Measurements from ENCODE around the gene ANG. TPM values are rescaled to one million over a fixed set of nuclear protein-coding genes. Genes with fewer than 3 reads are reported as not detected.

Gene ANG
- total RNA-seq, 1 experiment from 2014 or later: 3.2 TPM

DNA sequence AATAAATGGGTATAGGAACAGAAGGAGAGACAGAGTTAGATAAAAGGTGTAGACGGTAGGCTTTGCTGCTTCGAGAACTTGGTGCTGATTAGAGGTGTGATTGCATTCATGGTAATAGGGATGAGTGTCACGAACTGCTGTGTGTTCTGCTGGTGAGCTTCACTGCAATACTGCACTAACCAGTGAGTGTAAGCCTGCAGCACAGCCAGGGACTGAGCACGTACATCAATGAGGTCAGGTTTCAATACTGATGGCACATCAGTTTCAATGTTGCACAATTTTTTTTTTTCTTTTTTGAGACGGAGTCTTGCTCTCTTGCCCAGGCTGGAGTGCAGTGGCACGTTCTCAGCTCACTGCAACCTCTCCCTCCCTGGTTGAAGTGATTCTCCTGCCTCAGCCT lies 32.2 kb downstream of the ANG start:
- no peak overlapping the region for H4K5ac ChIP-seq (ENCODE audit: insufficient read length, low read depth, low read length)
- TF ChIP-seq, protein P1, sequence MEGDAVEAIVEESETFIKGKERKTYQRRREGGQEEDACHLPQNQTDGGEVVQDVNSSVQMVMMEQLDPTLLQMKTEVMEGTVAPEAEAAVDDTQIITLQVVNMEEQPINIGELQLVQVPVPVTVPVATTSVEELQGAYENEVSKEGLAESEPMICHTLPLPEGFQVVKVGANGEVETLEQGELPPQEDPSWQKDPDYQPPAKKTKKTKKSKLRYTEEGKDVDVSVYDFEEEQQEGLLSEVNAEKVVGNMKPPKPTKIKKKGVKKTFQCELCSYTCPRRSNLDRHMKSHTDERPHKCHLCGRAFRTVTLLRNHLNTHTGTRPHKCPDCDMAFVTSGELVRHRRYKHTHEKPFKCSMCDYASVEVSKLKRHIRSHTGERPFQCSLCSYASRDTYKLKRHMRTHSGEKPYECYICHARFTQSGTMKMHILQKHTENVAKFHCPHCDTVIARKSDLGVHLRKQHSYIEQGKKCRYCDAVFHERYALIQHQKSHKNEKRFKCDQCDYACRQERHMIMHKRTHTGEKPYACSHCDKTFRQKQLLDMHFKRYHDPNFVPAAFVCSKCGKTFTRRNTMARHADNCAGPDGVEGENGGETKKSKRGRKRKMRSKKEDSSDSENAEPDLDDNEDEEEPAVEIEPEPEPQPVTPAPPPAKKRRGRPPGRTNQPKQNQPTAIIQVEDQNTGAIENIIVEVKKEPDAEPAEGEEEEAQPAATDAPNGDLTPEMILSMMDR (conservative IDR thresholded peaks at IDR 0.05): no peak
- H3K9me3 ChIP-seq (ENCODE audit: control insufficient read depth, low read depth, low read length): no peaks in the 10 kb centered on the region
- no peak overlapping the region for H2BK20ac ChIP-seq (ENCODE audit: low read depth, low read length, poor library complexity, severe bottlenecking)
- H3K4me2 ChIP-seq (ENCODE audit: insufficient read depth, insufficient read length, low read length): no peak overlapping the region
- H3K27me3 ChIP-seq (ENCODE audit: insufficient read depth, low read length): no peaks in the 10 kb centered on the region
- no peak overlapping the region for H3K9ac ChIP-seq (ENCODE audit: extremely low read depth, insufficient read length, low read length)
- H4K8ac ChIP-seq (replicated peaks; ENCODE audit: insufficient read length, low read depth, low read length): no peak overlapping the region
- H3K9me3 Mint-ChIP-seq: peaks cover 0 to 4% of the 10 kb centered on the region in 2 experiments; a peak in 2 of 5 replicates
- H2AFZ ChIP-seq (ENCODE audit: low read length): no peak overlapping the region
- no peak overlapping the region for H3K14ac ChIP-seq (ENCODE audit: insufficient read depth, low read length)
- H2BK120ac ChIP-seq (ENCODE audit: low read depth, low read length, poor library complexity, severe bottlenecking): no peak overlapping the region
- H2BK5ac ChIP-seq (ENCODE audit: insufficient read length, low read length): no peak overlapping the region
- H3K27ac Mint-ChIP-seq: no peak overlapping the region; a peak in 1 of 7 replicates
- no peaks in the 10 kb centered on the region for H3K4me1 ChIP-seq (ENCODE audit: insufficient read depth, low read length)
- no peak overlapping the region for H3K56ac ChIP-seq (ENCODE audit: insufficient read length, low read depth, low read length)
- no peak overlapping the region for H2AK5ac ChIP-seq (ENCODE audit: insufficient read length, low read length)
- H2BK12ac ChIP-seq (ENCODE audit: insufficient read length, low read depth, low read length): no peak overlapping the region
- H3K4ac ChIP-seq (ENCODE audit: low read depth, low read length): no peak overlapping the region
- H3K27ac ChIP-seq (ENCODE audit: insufficient read length, low read depth, low read length): no peak overlapping the region
- H4K20me1 ChIP-seq (ENCODE audit: control insufficient read depth, insufficient read depth, insufficient read length): no peaks in the 10 kb centered on the region
- H3K18ac ChIP-seq (ENCODE audit: insufficient read length, low read depth, low read length): no peak overlapping the region
- no peak overlapping the region for H4K91ac ChIP-seq (ENCODE audit: insufficient read length, low read depth, low read length)
- no CpG with 5 or more reads among the region's 6 CpGs for WGBS (ENCODE audit: extremely low coverage, insufficient read length, low lambda C conversion rate)
- H3T11ph ChIP-seq (ENCODE audit: low read length): no peak overlapping the region
- no peak overlapping the region for H3K4me3 Mint-ChIP-seq
- no peaks in the 10 kb centered on the region for H3K79me2 ChIP-seq (ENCODE audit: insufficient read depth, low read length)
- H2BK15ac ChIP-seq (ENCODE audit: low read depth, low read length): no peak overlapping the region
- H3K79me1 ChIP-seq (ENCODE audit: insufficient read depth, low read depth, low read length, poor library complexity, severe bottlenecking): no peaks in the 10 kb centered on the region
- no peak for DNase-seq
- 0 out of 4 replicates have a peak, but pooled peaks cover 0 to 3% of the 10 kb centered on the region in 2 experiments for H3K4me1 Mint-ChIP-seq
- H3K23me2 ChIP-seq (ENCODE audit: insufficient read length, low read depth, low read length, poor library complexity, severe bottlenecking): no peaks in the 10 kb centered on the region
- H3K36me3 Mint-ChIP-seq (ENCODE audit: insufficient read depth in 1 of 3, low read depth in 3 of 3): no peaks in the 10 kb centered on the region
- H3K23ac ChIP-seq (ENCODE audit: insufficient read length, low read depth, low read length): no peak overlapping the region
- peaks cover 17% of the 10 kb centered on the region for H3K27me3 Mint-ChIP-seq (ENCODE audit: low read depth)

Data from H9 (cell line).